GM12878 (cell line): ENCODE measurements around the gene IFNAR2. TPM values are rescaled to one million over a fixed set of nuclear protein-coding genes. Genes with fewer than 3 reads are reported as not detected.

Experiments used
- ATAC-seq: fragments of 200-7000 bp; cut with Tn5 transposase; 3 replicates; pipeline ENCODE4 v1.9.1; 2020; ENCODE audit warnings: mild to moderate bottlenecking, moderate library complexity
- BruUV-seq: library from RNA; stranded (reverse); fragments of 400-500 nt; replicated peaks from 2 replicates; lab custom pipeline; 2021; lab: Mats Ljungman, UMichigan
- CTCF ChIA-PET: fragments of 300-600 bp; sonication (Branson Sonifier 250); formaldehyde crosslinking; extraction: SDS; loops from one replicate; lab custom pipeline; 2021; ENCODE audit warnings: inconsistent platforms; lab: Yijun Ruan, JAX
- POLR2A ChIA-PET: fragments of 350-600 bp; formaldehyde crosslinking; extraction: SDS; loops from one replicate; lab custom pipeline; 2021; ENCODE audit warnings: inconsistent platforms; lab: Charles Lee
- RAD21 ChIA-PET: fragments of 300-600 bp; sonication (Branson Sonifier 250); formaldehyde crosslinking; loops from one replicate; lab custom pipeline; 2023; ENCODE audit warnings: antibody characterized with exemption; ENCODE audit not compliant: unreplicated experiment; lab: Charles Lee
- SMC1A ChIA-PET: fragments of 300-600 bp; sonication (Branson Sonifier 250); formaldehyde crosslinking; loops from one replicate; lab custom pipeline; 2023; ENCODE audit not compliant: unreplicated experiment, uncharacterized antibody; lab: Charles Lee
- DNase-seq: peaks from one replicate; pipeline ENCODE4 v3.0.0-alpha.2; 2011; ENCODE audit warnings: low read depth, low spot score
- FAIRE-seq: peaks from 3 replicates; lab custom pipeline; 2011; peaks lifted over from hg19 to GRCh38; lab: Jason Lieb, UNC
- H2AFZ ChIP-seq: 2 replicates; pipeline ENCODE4 v1.6.0; 2011; ENCODE audit warnings: low read depth, low read length, control low read depth; ENCODE audit not compliant: control insufficient read depth
- H3K27ac ChIP-seq: 2 replicates; pipeline ENCODE4 v1.5.1; 2011; ENCODE audit warnings: control low read depth; ENCODE audit not compliant: control insufficient read depth, insufficient read depth
- H3K27me3 ChIP-seq, 2 experiments: replicated peaks in 1 of 2; 2 replicates each; pipeline versions ENCODE4 v1.6.0 to v1.6.1; 2011; ENCODE audit warnings: low read length in 1 of 2; ENCODE audit not compliant: control insufficient read depth in 2 of 2, insufficient read depth in 2 of 2
- H3K36me3 ChIP-seq, 2 experiments: 2 replicates each; pipeline ENCODE4 v1.5.1; 2011; ENCODE audit warnings: low read length in 1 of 2; ENCODE audit not compliant: control insufficient read depth in 2 of 2, insufficient read depth in 2 of 2
- H3K4me1 ChIP-seq: 2 replicates; pipeline ENCODE4 v1.6.1; 2011; ENCODE audit warnings: mild to moderate bottlenecking, low read length, moderate library complexity, mixed read lengths; ENCODE audit not compliant: control insufficient read depth, insufficient read depth
- H3K4me2 ChIP-seq: 2 replicates; pipeline ENCODE4 v1.6.0; 2011; ENCODE audit warnings: control low read depth; ENCODE audit not compliant: control insufficient read depth, insufficient read depth
- H3K4me3 ChIP-seq: fragments of 200-600 bp; sonication (generic); 2 replicates; pipeline ENCODE4 v1.5.1; 2016
- H3K79me2 ChIP-seq: 2 replicates; pipeline ENCODE4 v1.6.0; 2011; ENCODE audit warnings: low read length; ENCODE audit not compliant: control insufficient read depth, insufficient read depth
- H3K9ac ChIP-seq: 2 replicates; pipeline ENCODE4 v1.8.0; 2011; ENCODE audit warnings: low read length, control low read depth, mixed read lengths; ENCODE audit not compliant: control insufficient read depth, insufficient read depth
- H3K9me3 ChIP-seq: replicated peaks from 3 replicates; pipeline ENCODE4 v1.5.1; 2011; ENCODE audit warnings: mild to moderate bottlenecking, low read length; ENCODE audit not compliant: control insufficient read depth, insufficient read depth
- H4K20me1 ChIP-seq: 2 replicates; pipeline ENCODE4 v1.6.0; 2011; ENCODE audit not compliant: control insufficient read depth, insufficient read depth
- FOS ChIP-seq: IDR thresholded peaks from 3 replicates; pipeline ENCODE4 v1.6.1; 2011; ENCODE audit warnings: borderline replicate concordance; ENCODE audit not compliant: insufficient read length; ENCODE audit errors: extremely low read depth
- GATAD2B ChIP-seq: fragments of 450-650 bp; conservative IDR thresholded peaks from 2 replicates; pipeline ENCODE4 v1.6.1; 2017; ENCODE audit warnings: low read depth, mild to moderate bottlenecking, moderate library complexity
- IRF5 ChIP-seq: fragments of 450-650 bp; IDR thresholded peaks from 2 replicates; pipeline ENCODE4 v1.6.1; 2017; ENCODE audit warnings: borderline replicate concordance
- MEF2B ChIP-seq: fragments of 450-650 bp; IDR thresholded peaks from 2 replicates; pipeline ENCODE4 v1.6.1; 2018; ENCODE audit warnings: mild to moderate bottlenecking, moderate library complexity; ENCODE audit not compliant: partially characterized antibody, poor library complexity, severe bottlenecking
- MTA3 ChIP-seq: IDR thresholded peaks from 2 replicates; pipeline ENCODE4 v1.6.1; 2012; ENCODE audit warnings: low read length, inconsistent platforms, borderline replicate concordance
- MXI1 ChIP-seq: fragments of 150-350 bp; IDR thresholded peaks from 2 replicates; pipeline ENCODE4 v1.6.1; 2011; ENCODE audit warnings: low read depth, mild to moderate bottlenecking, inconsistent platforms, low read length, improper control_type of control experiment
- MYB ChIP-seq: fragments of 150-350 bp; IDR thresholded peaks from 2 replicates; pipeline ENCODE4 v1.6.1; 2014; ENCODE audit warnings: mild to moderate bottlenecking, low read depth, low read length, borderline replicate concordance
- NR2C1 ChIP-seq: fragments of 450-650 bp; IDR thresholded peaks from 2 replicates; pipeline ENCODE4 v1.6.1; 2017; ENCODE audit warnings: antibody characterized with exemption, mild to moderate bottlenecking, moderate library complexity
- POLR2A ChIP-seq: IDR thresholded peaks from 2 replicates; pipeline ENCODE4 v1.6.1; 2011; ENCODE audit warnings: low read depth, mild to moderate bottlenecking, low read length
- RELA ChIP-seq: fragments of 450-650 bp; IDR thresholded peaks from 2 replicates; pipeline ENCODE4 v1.8.0; 2014; ENCODE audit warnings: borderline replicate concordance; ENCODE audit not compliant: partially characterized antibody
- SMAD5 ChIP-seq: IDR thresholded peaks from 2 replicates; pipeline ENCODE4 v1.6.1; 2016; ENCODE audit warnings: antibody characterized with exemption, low read depth
- SUPT20H ChIP-seq: IDR thresholded peaks from 2 replicates; pipeline ENCODE4 v1.6.1; 2011; ENCODE audit warnings: low read depth, mild to moderate bottlenecking, low read length, moderate library complexity, borderline replicate concordance; ENCODE audit not compliant: control insufficient read depth
- SUZ12 ChIP-seq: fragments of 200-600 bp; sonication (generic); IDR thresholded peaks from one replicate; pipeline ENCODE4 v1.6.1; 2018; ENCODE audit warnings: antibody characterized with exemption, mild to moderate bottlenecking; ENCODE audit not compliant: unreplicated experiment
- TBL1XR1 ChIP-seq: IDR thresholded peaks from 2 replicates; pipeline ENCODE4 v1.6.1; 2012; ENCODE audit warnings: low read depth, low read length, improper control_type of control experiment
- ZBTB33 ChIP-seq: fragments of 450-650 bp; IDR thresholded peaks from 2 replicates; pipeline ENCODE4 v1.6.1; 2017; ENCODE audit warnings: mild to moderate bottlenecking
- ZNF207 ChIP-seq: fragments of 450-650 bp; IDR thresholded peaks from 2 replicates; pipeline ENCODE4 v1.6.1; 2014; ENCODE audit warnings: antibody characterized with exemption, mild to moderate bottlenecking, borderline replicate concordance
- ZZZ3 ChIP-seq: IDR thresholded peaks from 2 replicates; pipeline ENCODE4 v1.6.1; 2011; ENCODE audit warnings: low read depth; ENCODE audit not compliant: control insufficient read depth, insufficient read length
- WGBS: methylation state at CpG from one replicate; pipeline ENCODE4 v1.1.6; 2016; ENCODE audit warnings: low lambda C conversion rate; ENCODE audit not compliant: insufficient replicate concordance, insufficient coverage; ENCODE audit errors: missing lambda C conversion rate; 5-methylcytosine and 5-hydroxymethylcytosine counted together
- in situ Hi-C: fragments of 300-500 bp; cut with MboI; formaldehyde crosslinking; loops from 9 replicates; pipeline ENCODE4 v1.14.3; 2018; ENCODE audit warnings: mixed read lengths
- intact Hi-C: fragments of 100-400 bp; cut with micrococcal nuclease; formaldehyde crosslinking; loops from one replicate; pipeline ENCODE4 v1.14.2; 2022; ENCODE audit not compliant: unreplicated experiment
- polyA plus RNA-seq, 11 experiments: library from polyadenylated mRNA; depleted of rRNA in 4 of 11; unstranded in 6 of 11; stranded (reverse) in 5 of 11; fragments of >200 nt; fragmentation: Nextera tagmentation in 4 of 11; fragmentation: Illumina TruSeq in 1 of 11; extraction: Ambion mirVana in 4 of 11; extraction: Trizol in 1 of 11; gene quantifications; 1 replicate in 1 of 11; 2 replicates in 10 of 11; pipeline versions ENCODE4 v1.2.1 to v1.2.3, GENCODE V29; 2011 to 2016; ENCODE audit warnings: inconsistent platforms in 2 of 11, missing spikeins in 2 of 11, low read depth in 1 of 11
- total RNA-seq, 4 experiments: library from RNA; depleted of rRNA in 3 of 4; stranded (reverse); fragments of >200 nt in 3 of 4; fragmentation: Illumina TruSeq in 1 of 4; extraction: Trizol in 1 of 4; gene quantifications; 2 replicates each; pipeline versions ENCODE4 v1.2.1 to v1.2.3, GENCODE V29; 2013 to 2021
- TF ChIP-seq, protein P1 (sequence below): IDR thresholded peaks from 2 replicates; pipeline ENCODE4 v1.6.1; 2011; ENCODE audit warnings: mild to moderate bottlenecking, low read depth, low read length, moderate library complexity; ENCODE audit not compliant: insufficient replicate concordance

Gene IFNAR2
- total and polyA plus RNA-seq, 10 of the 15 experiments (the other 5 are each of a cell fraction or from before 2014, with no cell fraction given), result 8.5 to 99.7 (median 58.1) TPM

DNA sequence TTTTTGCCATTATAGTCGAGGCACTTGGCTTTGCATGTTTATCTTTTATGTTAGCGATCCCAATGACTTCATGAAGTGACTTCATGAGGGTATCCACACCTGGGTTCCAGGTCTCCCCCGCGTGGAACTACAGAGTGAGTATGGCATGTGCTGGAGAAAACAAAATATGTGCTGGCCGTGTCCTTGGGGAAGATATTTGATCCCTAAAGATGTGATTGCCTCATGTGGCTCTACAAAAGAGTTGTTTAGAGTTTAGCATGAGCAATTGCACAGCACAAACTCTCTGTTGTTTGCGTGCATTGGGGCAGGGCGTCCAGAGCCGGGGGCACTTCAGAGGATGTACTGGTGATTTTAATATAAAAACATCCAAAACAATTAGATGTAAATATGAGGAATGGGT, 41.2 kb downstream of the IFNAR2 start (continued):
- TF ChIP-seq ZBTB33 (no peak), SMAD5 (no peak), TBL1XR1 (no peak), RELA (no peak)

GRCh38 chr21:33273044-33273443, 43.3 kb downstream of the IFNAR2 start:
- BruUV-seq, result no TSS peak
- Histone ChIP-seq H3K36me3 (peaks cover 0 to 18% of the 10 kb centered on the region in 2 experiments; a peak in 1 of 4 replicates), H4K20me1 (no peaks in the 10 kb centered on the region), H2AFZ (no peak overlapping the region), H3K4me1 (peaks cover 18% of the 10 kb centered on the region), H3K9ac (no peak overlapping the region), H3K79me2 (peaks cover 13% of the 10 kb centered on the region), H3K9me3 (no peaks in the 10 kb centered on the region), H3K27ac (no peak overlapping the region), H3K27me3 (no peaks in the 10 kb centered on the region), H3K4me3 (no peak overlapping the region), H3K4me2 (no peak overlapping the region)
- no peak for FAIRE-seq
- intact Hi-C loops, result no loop called here
- no peak for ATAC-seq
- WGBS, result 90% methylated on average over 6 of the region's 6 CpGs
- in situ Hi-C loops, result loop anchor here (25.0 kb wide), 1 partner anchor 1589 kb away; no protein-coding TSS in a partner anchor
- CTCF ChIA-PET, result interaction anchor here (1.0 to 1.4 kb wide), 2 partner anchors 53 to 108 kb away, joined by 3 read pairs; no protein-coding TSS in a partner anchor
- RAD21 ChIA-PET, result interaction anchor here (0.5 kb wide), 1 partner anchor 172 kb away, joined by 4 read pairs; no protein-coding TSS in a partner anchor
- POLR2A ChIA-PET, result interaction anchor here (1.1 kb wide), 1 partner anchor 52 kb away, joined by 3 read pairs; the partner anchor contains the start of gene IFNAR1
- SMC1A ChIA-PET, result no interaction called here
- DNase-seq, result no peak
- TF ChIP-seq ZZZ3 (no peak), MEF2B (no peak), FOS (no peak), POLR2A (no peak), SUZ12 (no peak), MYB (no peak), ZNF207 (no peak), GATAD2B (no peak), SUPT20H (no peak), MXI1 (no peak), IRF5 (no peak), NR2C1 (no peak), MTA3 (no peak)
- TF ChIP-seq, protein P1, sequence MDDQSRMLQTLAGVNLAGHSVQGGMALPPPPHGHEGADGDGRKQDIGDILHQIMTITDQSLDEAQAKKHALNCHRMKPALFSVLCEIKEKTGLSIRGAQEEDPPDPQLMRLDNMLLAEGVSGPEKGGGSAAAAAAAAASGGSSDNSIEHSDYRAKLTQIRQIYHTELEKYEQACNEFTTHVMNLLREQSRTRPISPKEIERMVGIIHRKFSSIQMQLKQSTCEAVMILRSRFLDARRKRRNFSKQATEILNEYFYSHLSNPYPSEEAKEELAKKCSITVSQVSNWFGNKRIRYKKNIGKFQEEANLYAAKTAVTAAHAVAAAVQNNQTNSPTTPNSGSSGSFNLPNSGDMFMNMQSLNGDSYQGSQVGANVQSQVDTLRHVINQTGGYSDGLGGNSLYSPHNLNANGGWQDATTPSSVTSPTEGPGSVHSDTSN, result no peak
